ENCODE data around the gene RNF224. TPM values are rescaled to one million over a fixed set of nuclear protein-coding genes. Genes with fewer than 3 reads are reported as not detected.

RNF224 gene
- total and polyA plus RNA-seq, 2 of the 13 experiments (the other 11 are each of a cell fraction or from before 2014, with no cell fraction given): 0.09 TPM; not detected in 1

- TF ChIP-seq MED8 (CRISPR knock-in tag; IDR thresholded peaks at IDR 0.05; ENCODE audit: insufficient replicate concordance): peak; percentile 70
- no peak for TF ChIP-seq ZNF724P (CRISPR knock-in tag; IDR thresholded peaks at IDR 0.05; ENCODE audit: borderline replicate concordance)
- TF ChIP-seq ATM (IDR thresholded peaks at IDR 0.05; ENCODE audit: borderline replicate concordance): no peak
- TF ChIP-seq RNF2 (conservative IDR thresholded peaks at IDR 0.05; ENCODE audit: low read depth): no peak
- no peak for TF ChIP-seq ONECUT2 (CRISPR knock-in tag; IDR thresholded peaks at IDR 0.05)
- TF ChIP-seq ZNF33B (CRISPR knock-in tag; IDR thresholded peaks at IDR 0.05): no peak
- TF ChIP-seq ZNF563 (CRISPR knock-in tag; IDR thresholded peaks at IDR 0.05): 0 out of 2 replicates have a peak, but pooled peaks have one; percentile 17
- TF ChIP-seq ZFY (CRISPR knock-in tag; IDR thresholded peaks at IDR 0.05): peak; percentile 15; the same call in 1 of the 2 replicates
- TF ChIP-seq ZNF790 (CRISPR knock-in tag; IDR thresholded peaks at IDR 0.05; ENCODE audit: borderline replicate concordance): no peak
- peak; percentile 33; the same call in 1 of the 2 replicates for TF ChIP-seq ZNF30 (CRISPR knock-in tag; IDR thresholded peaks at IDR 0.05)
- 0 out of 2 replicates have a peak, but pooled peaks have one; percentile 9 for TF ChIP-seq ZNF274 (CRISPR knock-in tag; IDR thresholded peaks at IDR 0.05)
- TF ChIP-seq HIC2 (CRISPR knock-in tag; IDR thresholded peaks at IDR 0.05; ENCODE audit: low read depth): no peak
- TF ChIP-seq ZNF205 (CRISPR knock-in tag; IDR thresholded peaks at IDR 0.05): no peak
- TF ChIP-seq ZNF432 (CRISPR knock-in tag; IDR thresholded peaks at IDR 0.05; ENCODE audit: borderline replicate concordance): no peak
- TF ChIP-seq ZNF33A (CRISPR knock-in tag; IDR thresholded peaks at IDR 0.05; ENCODE audit: borderline replicate concordance): no peak
- TF ChIP-seq USF2 (IDR thresholded peaks at IDR 0.05; ENCODE audit: low read depth, low read length): no peak
- TF ChIP-seq USF2 (CRISPR knock-in tag; IDR thresholded peaks at IDR 0.05; ENCODE audit: borderline replicate concordance): no peak
- no peak for TF ChIP-seq ZBTB8A (CRISPR knock-in tag; IDR thresholded peaks at IDR 0.05; ENCODE audit: borderline replicate concordance, low read depth)
- no peak for TF ChIP-seq ZNF574 (CRISPR knock-in tag; IDR thresholded peaks at IDR 0.05)
- no peak for TF ChIP-seq NFE2L2 (IDR thresholded peaks at IDR 0.05; ENCODE audit: low read length)
- TF ChIP-seq FOXJ3 (CRISPR knock-in tag; IDR thresholded peaks at IDR 0.05; ENCODE audit: borderline replicate concordance): no peak
- TF ChIP-seq ZNF383 (CRISPR knock-in tag; IDR thresholded peaks at IDR 0.05; ENCODE audit: borderline replicate concordance): no peak
- peak; percentile 22 for TF ChIP-seq AGO1 (IDR thresholded peaks at IDR 0.05; ENCODE audit: low read depth, low read length, poor library complexity, severe bottlenecking)
- TF ChIP-seq SP140L (CRISPR knock-in tag; IDR thresholded peaks at IDR 0.05; ENCODE audit: borderline replicate concordance): no peak
These were observed 49.4 kb downstream of the RNF224 start (continued) for GRCh38 chr9:137276473-137277328.
